GM19238 (cell line): ENCODE measurements around the gene PIP4K2C.
"Not testable (repeated sequence)": the region's sequence is repeated elsewhere in the genome, so short reads cannot be mapped to it uniquely, and the experiment has no call there.

ENCODE experiments used
- DNase-seq: peaks from one replicate; pipeline ENCODE4 v3.0.0; 2011; ENCODE audit warnings: low spot score; ENCODE audit not compliant: insufficient read length

Gene PIP4K2C

DNA sequence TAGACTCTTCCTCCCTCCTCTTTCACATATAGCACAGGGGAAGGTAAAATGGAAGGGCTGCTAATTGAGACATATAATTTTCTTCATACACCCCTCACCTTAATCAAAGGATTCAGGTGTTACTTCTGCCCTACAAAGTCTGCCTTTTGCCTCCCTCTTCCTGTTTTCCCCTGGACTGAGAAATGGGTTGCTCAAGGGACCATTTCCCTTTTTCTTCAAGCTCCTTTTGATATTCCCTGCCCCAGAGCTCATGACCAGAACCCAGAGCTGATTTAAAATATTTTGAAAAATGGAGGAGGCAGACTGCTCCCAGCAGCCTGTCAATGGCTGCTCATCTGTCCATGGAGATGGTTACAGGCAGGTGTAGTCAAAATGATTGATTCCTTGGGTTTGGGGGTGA, 6.3 kb upstream of the PIP4K2C start:
- no peak for DNase-seq

GRCh38 chr12:57585156-57585555, 5.8 kb upstream of the PIP4K2C start:
- DNase-seq, result no peak

GRCh38 chr12:57586128-57586527, 4.9 kb upstream of the PIP4K2C start:
- DNase-seq, result no peak

DNA sequence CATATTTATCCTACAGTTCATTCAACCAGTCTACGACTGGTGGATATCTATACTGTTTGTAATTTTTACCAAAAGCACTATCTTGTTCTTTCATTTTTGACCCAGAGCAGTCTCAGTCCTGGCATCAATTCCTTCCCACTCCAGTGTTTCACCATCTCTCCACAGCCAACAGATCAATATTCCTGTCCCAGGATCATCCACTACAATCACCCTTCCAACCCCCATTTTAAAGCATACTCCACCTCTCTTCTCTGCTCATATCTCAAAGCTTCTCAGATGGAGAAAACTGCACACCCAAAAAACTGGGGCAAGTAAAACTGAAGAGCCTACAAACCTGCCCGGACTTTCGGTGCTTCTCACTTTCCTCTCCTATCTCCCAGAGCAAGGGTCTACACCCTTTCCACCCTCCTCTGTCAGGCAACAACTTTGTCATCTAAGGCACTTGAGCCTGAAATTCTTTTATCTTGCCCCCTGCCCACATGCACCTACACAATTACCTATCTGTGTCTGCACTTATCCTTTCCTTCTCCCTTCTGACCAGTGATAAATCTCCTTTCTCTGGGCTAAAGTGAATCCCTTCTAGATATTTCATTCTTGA, 4.1 kb upstream of the PIP4K2C start:
- DNase-seq, result no peak

DNA sequence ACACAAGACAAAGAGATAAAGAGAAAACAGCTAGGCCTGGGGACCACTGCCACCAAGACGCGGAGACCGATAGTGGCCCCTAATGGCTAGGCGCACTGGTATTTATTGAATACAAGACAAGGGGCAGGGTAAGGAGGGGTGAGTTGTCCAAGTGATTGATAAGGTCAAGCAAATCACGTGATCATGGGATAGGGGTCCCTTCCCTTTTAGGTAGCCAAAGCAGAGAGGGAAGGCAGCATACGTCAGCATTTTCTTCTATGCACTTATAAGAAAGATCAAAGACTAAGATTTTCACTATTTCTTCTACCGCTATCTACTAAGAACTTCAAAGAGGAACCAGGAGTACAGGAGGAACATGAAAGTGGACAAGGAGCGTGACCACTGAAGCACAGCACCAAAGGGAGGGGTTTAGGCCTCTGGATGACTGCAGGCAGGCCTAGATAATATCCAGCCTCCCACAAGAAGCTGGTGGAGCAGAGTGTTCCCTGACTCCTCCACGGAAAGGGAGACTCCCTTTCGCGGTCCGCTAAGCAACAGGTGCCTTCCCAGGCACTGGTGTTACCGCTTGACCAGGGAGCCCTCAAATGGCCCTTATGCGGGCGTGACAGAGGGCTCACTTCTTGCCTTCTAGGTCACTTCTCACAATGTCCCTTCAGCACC, 1.9 kb upstream of the PIP4K2C start:
- DNase-seq, result not testable (repeated sequence)

DNA sequence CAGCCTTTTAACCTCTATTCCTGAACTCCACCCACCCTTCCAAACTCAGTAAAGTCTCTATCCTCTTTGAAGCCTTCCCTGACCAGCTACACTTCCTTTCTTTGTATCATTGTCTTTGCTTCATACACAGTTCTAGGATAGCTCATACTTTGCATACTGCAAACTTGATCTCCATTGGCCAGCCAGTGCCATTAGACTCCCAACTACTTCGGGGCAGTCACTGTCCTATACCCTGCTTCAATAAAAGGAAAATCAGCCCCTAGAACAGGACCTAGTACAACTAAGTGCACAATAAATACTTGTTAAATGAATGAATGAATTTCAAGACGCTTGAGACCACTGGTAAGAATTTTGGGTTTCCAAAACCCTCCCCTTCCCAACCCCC, 521 bp upstream of the PIP4K2C start:
- DNase-seq, result no peak

- DNase-seq, result no peak
Measured at GRCh38 chr12:57591782-57592325, 862 bp downstream of the PIP4K2C start.

DNA sequence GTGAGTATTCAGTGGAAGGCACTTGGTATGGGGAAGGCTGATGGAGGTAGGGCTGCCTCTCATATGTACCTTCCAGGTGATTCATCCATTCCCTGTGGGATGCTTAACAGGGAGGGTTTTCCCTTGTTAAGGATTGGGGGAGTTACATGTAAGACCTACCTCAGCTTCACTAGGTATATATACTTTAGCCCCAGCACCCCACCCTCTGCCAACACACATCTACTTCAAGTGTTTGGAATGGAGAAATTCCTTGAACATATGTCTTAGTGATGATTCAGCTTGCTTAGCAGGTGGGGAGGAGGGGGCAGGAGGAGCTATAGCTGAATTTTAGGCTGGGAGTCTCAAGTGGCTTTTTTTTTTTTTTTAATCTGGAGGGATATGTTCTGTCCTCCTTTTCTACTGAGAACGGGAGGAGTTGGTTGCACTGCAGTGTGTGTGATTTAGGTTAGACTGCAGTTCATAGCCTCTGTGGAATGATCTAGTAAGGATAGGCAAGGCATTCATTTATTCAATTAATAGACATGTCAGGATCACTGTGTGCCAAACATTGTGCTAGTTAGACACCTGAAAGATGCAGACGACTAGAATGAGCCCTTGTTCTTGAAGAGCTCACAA, 1.7 kb downstream of the PIP4K2C start:
- no peak for DNase-seq

DNA sequence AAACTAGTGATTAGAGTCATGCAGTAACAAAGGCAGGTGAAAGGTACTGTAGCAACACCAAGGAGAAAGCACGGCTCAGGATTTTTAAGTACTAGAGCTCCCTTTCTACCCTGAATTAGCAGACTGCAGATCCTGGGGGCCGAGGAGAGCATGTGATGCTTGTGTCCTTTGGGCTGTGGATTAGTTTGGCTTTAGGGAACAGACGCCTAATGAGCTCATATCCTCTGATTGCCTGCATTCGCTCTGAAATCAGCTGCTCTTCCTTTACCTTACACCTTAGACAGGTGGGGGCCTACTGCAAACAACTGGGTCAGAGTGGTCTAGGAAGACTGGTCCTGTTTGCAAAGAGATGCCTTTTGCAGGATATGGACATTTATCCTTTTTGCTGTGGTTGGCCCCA, 2.2 kb downstream of the PIP4K2C start:
- no peak for DNase-seq

DNA sequence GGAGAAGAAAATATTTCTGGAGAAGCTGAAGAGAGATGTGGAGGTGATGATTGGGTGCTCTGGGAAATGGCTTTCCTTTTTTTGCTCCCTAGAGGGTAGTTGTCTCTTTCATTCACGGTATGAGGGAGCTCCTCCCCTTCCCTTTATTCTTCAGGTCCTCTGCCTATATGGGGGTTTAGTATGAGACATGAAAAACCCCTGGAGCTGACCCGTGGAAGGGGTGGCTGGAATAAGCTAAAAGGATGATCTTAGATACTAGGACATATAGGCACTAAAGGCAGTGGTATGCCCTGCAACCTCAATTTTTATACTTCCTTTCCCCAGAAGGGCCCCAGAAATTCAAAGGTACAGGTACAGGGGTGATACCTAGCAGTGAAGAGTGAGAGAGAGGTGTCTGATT, 9.4 kb downstream of the PIP4K2C start:
- no peak for DNase-seq

DNA sequence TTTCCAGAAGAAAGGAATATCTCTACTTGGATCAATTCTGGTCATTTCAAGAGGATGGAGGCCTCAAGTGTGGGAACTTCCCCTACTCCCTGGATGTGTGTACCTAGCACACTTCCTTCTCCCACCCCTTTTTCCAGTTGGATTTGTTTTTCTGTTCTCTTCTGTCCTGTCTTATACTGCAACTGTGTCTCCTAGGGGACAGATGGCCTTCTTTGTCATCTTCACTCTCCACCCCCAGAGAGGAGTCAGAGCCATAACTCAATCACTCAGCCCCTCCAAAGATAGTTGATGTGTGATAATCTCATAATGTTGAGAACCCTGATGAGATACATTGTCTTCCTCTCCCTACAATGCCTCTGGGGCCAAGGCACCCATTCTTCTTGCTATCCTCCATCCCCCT, 11.6 kb downstream of the PIP4K2C start:
- DNase-seq, result no peak

GRCh38 chr12:57603324-57603723, 12.3 kb downstream of the PIP4K2C start:
- no peak for DNase-seq

DNA sequence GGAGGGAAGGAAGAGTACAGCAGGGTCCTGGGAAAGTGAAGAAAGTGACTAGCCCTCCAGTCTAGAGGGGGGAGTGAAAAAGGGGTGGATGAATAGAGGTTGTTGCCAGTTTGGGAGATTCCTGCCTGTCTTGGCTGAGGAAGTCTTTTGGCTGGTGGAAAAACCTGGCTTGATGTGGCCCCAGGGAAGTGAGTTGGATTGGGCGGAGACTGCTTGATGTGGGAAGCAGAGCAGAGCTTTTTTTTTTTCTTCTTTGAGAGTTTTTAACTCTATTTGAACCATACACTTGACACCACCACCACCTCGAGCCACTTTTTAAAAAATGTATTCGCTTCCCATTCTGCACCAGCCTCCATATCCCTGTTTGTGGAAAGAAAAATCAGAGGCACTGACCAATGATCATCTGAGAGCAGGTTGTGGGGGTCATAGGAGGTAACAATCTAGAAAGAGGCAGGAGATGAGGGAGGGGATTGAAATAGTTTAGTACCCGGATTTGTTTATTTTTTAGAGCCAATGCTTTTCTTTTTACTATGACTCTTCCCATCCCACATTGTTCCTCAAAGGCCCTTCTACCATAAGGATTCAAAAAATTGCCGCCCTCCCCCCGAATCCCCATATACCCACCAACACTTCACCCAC, 12.9 kb downstream of the PIP4K2C start:
- DNase-seq, result no peak

GRCh38 chr12:57604454-57604991, 13.5 kb downstream of the PIP4K2C start, which contains the start of gene DTX3:
Gene DTX3, plus strand, starts transcription at chr12:57604824. Its CDS starts 1,694 bp downstream, at chr12:57606518.
- peak; percentile 60 for DNase-seq

GRCh38 chr12:57604992-57605810, 14.2 kb downstream of the PIP4K2C start:
- no peak for DNase-seq

- no peak for DNase-seq
Measured at GRCh38 chr12:57605811-57606311, 14.9 kb downstream of the PIP4K2C start.

GRCh38 chr12:57606399-57606798, 15.4 kb downstream of the PIP4K2C start:
- no peak for DNase-seq

- DNase-seq, result no peak
Measured at GRCh38 chr12:57606821-57607220, 15.8 kb downstream of the PIP4K2C start.

GRCh38 chr12:57607958-57608663, 17.1 kb downstream of the PIP4K2C start:
- no peak for DNase-seq

DNA sequence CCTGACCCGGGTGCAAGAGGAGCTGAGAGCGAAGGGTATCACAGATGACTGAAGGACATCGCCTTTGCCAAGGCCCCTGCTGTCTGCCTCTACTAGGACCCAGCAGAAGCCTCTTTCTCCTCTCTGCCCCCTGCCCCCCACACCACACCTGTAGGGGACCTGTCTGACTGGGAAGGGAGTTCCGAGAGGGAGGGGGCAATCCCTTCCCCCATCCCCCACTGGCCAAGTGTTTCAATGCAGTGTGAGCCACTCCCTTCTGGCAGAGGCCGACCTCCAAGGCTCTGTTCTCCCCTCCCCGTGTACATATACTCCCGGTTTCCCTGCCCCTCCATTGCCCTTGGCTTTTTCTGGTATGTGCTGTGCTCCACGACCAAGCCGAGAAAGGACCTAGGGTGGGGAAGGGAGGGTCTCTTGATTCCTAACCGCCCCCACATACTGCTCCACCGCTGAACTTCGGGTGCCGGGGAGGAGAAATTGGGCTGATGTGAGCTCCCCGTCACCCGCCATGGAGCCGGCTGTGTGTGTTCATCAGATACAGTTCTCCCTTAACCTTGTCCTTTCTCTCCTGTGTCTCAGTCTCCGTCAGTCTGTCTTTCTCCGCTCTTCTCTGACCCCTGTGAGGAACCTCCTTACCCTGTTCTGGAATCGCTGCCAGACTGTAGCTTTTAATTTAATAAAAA, 18.2 kb downstream of the PIP4K2C start:
- no peak for DNase-seq
